Mesenteric fat pad (tissue), 1 donor: ENCODE data around the gene CCDC178. TPM values are rescaled to one million over a fixed set of nuclear protein-coding genes. Genes with fewer than 3 reads are reported as not detected.

Experiments used
- DNase-seq: peaks from one replicate; pipeline ENCODE4 v3.0.0-alpha.2; 2020; ENCODE audit warnings: low spot score
- total RNA-seq: library from RNA; stranded (reverse); fragmentation: NEBNext Ultra II Directional; extraction: Animal tissue kit (Norgen Biotek cat#: 25700); gene quantifications from one replicate; pipeline ENCODE4 v1.2.1, GENCODE V29; 2021
- donor health status: DM: yes; HTN: yes; CAD: no.

Gene CCDC178
- total RNA-seq, 1 donor from 2014 or later = 3.7 TPM

DNA sequence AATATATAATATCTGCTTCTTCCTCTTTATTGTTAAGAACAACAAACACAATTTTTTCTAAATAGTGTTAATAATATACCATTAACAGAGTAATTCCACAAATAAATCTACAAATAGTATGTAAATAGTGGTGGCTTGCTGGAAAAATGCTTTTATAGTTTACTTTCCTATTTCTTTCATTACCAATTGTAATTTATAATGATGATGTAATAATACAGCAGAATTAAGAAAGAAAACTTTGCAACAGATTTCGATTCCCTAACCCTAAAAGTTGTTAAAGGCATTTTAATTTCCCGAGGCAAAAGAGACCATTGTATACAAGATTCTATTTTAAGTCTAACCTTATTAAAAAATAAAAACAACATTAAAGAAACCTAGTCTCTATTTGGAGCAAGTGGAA is 307.9 kb downstream of the CCDC178 start:
- no peak for DNase-seq

DNA sequence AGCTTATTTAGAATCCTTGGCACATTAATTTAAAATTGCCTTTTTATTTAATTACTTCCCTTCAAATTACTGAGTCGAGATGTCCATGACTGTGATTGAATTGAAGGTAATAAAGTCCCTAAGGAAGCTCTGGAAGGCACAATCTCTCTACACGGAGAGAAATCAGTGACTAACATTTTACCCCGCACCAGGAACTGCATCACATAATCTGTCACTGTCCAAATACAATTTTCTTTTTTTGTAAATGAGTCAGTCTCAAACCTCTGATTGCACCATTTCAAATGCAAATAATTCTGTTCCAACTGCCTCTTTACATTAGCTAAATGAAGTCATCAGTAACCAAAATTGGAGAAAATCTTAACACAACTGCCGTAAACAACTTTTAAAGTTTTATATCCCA is 311.9 kb downstream of the CCDC178 start:
- no peak for DNase-seq

DNA sequence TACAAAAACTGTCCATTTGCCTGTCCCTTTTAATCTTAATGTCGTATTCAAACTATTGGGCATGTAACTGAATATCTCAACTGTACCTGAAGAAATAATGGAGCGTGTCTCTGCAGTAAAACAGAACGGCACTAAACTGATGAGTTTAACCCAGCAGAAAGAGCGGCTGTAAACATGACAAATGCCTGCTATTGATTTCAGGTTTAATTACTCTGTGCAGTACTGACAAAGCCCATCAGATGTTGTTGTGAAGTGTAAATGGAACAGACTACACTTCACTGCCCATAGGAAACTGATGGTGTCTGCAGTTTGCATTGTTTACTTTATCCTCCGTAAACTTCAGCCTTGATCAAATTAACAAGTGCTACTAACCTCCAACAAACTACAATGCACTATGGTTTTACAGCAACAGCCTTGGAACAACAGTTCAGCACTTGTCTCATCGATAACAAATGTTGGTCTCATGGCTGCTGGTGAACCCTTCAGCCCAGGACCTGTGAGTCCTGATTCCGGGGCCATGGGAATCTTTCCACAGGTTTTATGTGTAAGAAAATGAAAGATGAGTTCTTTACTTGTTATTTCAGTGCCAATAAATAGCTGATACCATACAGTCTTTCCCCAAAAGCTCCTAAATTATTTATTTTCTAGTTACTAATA is 316.5 kb downstream of the CCDC178 start:
- DNase-seq = no peak

DNA sequence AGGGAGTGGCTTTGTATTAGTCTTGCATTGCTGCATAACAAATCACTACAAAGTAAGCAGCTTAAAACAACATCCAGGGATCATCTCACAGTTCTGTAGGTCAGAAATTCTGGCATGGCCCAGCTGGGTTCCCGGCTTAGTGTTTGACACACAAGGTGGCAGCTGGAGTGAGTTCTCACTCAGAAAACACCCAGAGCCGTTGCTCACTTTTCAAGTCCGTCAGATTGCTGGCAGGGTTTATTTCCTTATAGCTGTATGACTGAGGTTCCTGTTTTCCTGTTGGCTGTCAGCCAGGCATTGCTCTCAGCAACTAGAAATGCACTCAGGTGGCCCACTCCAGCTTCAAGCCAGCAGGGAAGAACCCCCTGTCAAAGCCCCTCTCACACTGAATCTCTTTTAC is 324.1 kb downstream of the CCDC178 start:
- no peak for DNase-seq

DNA sequence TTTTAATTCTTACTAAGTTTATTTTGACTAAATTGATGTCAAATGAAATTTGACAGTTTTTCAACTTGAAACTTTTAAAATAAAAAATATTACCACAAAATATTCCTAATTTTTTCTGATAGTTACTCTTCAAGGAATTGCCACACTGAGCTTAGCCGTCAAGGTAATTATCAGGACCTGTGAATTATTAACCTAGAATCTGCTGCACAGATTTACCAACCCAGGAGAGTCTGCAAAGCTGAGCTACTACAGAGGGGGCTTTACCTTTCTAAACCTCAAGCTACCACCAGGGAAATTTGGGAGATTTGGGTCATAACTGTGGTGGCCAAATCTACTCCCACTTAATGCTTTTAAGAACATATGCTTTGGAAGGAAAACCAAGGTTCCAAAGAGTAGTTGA is 324.6 kb downstream of the CCDC178 start:
- no peak for DNase-seq

DNA sequence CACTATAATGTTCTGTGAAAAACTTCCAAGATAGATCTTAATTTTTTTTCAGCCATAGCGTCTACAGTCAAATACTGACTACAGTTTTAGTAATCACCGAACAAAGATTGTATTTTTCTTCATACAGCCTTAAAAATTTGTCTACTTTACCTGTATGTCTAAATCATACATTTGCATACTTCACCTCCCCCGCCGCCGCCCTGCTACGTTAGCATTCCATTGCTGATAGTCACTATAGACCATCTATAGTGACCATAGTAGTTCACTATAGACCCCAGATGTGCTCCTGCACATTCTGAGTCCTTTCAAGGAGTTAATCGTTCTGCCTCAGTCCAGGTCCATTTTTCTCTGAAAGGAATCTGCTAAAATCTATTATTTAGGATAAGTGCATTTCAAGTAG is 325.0 kb downstream of the CCDC178 start:
- DNase-seq = no peak

DNA sequence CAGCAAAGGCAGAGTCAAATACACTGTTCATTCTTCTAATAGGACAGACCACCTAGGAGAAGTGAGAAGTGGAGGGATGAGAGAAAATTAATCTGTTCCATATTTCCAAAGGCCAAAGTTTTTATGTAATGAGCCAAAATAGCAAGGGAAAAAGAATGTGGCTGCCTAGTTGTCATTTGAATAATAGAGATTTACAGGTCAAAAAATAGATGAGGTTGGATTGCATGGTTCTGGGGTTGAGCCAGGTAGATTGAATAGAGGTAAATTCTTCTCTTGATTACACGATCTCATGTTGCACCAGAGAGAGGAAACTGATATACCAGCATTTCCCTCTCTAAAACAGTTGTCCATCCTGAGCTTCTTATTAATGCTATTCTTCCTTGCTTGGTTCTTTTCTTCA is 325.8 kb downstream of the CCDC178 start:
- no peak for DNase-seq

DNA sequence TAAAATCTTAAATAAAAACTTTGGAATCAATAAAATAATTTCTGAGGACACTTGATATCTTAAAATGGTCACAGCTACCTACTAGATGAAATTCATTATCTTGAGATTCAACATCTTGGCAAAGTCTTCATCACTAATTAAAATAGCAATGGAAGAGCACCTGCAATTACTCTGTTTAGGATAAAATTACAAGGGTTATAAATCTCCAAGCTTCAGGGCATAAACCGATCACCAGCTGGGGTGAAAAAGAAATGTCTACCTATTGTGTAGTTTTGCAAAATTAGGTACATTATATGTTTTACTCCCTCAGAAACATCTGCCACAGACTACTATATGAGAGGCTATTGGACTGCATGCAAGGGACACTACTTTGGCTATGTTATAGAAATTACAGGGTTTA is 327.1 kb downstream of the CCDC178 start:
- no peak for DNase-seq

DNA sequence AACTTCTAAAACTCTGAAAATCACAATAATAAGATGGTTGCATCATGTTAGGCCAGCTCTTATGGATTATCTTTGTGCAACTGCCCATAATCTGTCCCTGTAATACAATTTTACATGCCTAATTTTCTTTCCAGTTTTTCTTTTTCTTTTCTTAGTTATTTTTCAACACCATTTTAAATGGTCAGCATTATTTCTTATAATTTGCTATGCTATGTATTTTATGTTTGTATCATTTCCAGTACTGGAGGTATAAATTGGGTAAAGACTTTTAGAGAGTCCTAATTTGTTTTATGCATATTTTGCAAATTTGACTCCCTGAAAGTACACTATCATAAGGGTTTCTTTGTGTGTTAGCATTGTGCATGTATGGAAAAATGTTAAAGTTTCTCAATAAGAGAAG is 333.0 kb downstream of the CCDC178 start:
- DNase-seq = no peak

DNA sequence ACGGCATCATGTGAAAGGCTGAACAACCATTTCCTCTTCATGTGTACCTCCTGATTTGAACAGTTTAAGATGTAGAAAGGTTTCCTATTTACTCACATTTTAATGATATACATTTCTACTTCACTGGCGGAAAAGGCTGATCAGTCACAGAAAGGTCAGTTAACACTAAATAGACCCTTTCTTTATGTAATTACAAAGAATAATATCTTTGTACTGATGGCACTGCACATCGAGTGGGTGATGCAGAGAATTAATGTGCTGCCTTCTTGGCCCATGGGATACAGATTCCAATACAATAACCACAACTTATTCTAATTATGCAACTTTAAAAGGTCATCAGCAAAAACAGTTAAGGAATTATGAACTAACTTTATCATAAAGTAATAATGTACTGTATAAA is 339.2 kb downstream of the CCDC178 start:
- DNase-seq = no peak

DNA sequence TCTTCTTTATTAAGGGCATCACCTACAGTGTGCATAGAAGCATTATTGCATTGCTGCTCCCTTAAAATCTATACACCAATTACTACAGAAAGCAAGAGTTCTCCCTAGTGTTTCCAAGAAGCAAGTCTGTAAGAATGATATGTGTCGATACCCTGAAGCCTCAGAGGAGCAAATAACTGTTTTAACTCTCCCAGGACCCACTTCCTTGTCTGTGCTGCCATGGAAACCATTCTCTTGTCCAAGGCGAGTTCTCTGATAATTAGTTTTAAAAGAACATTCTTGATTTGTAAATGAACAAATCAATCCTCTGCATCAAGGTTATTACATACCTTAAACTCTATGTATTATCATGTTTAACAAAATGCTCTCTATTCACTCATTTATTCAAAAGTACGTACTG is 340.9 kb downstream of the CCDC178 start:
- DNase-seq = no peak

DNA sequence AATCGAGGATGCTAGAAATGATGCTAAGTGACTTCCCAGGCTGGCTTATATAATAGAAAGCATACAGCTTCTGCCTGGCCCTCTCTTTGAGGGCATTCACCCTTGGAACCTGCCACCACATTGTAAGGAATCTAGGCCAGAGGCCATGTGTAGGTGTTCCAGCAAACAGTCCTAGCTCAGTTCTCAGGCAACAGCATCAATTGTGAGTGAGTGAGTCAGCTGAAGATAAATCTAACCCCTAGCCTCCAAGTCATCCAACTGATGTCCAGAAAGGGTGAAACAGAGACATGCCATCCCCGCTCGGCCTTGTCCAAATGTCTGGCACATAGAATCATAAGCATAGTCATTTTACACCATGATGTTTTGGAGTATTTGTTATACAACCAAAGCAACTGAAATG is 343.4 kb downstream of the CCDC178 start:
- no peak for DNase-seq

DNA sequence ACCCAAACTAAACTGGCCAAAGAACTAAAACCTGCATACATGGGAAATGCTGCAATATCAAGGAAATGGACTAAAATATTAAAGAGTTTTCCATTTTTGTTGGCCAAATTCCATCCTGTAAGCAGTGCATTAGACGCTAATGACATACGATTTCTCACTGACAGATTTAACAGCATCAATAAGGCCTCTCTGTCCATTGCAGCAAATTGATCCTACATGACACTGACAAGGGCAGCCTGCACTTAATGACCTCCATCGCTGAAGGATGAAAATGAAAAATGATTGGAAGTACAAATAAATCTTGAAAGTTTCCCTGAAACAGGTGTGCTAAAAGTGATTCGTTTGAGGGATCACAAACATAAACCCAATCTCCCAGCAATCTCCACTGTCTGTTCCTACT is 350.1 kb downstream of the CCDC178 start:
- no peak for DNase-seq

DNA sequence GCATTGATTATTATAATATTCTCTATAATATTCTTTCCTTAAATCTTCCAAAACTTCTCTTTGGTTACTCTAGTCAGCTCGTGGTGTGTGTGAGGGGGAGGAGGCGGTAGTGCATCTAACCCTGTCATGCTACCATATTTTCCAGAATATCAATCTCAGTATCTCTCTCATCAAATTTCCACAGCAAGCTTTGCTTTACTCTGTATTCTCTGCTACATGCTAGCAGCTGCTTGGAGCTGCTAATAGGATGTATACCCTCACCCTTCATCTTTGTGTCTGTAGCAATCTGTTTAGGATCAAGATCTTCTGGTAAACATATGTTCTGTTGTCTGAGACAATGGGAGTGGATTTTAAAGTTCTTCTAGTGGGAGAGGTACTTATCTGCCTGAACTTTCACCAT is 363.9 kb downstream of the CCDC178 start:
- no peak for DNase-seq

DNA sequence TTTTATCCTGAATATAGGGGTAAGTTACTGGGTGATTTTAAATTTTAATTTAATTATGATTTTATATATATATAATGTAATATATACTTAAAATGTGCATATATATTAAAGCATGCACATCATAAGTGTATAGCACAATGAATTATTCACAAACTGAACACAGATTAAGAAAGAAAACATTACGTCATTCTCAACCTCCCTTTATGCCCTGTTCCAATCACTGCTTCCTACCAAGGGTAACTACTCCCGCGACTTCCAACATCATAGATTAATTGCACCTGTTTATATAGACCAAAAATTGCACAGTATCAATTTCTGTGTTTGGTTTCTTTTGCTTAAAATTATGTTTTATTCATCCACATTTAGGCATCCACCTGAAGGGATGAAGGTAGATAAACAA is 366.4 kb downstream of the CCDC178 start:
- DNase-seq = no peak

DNA sequence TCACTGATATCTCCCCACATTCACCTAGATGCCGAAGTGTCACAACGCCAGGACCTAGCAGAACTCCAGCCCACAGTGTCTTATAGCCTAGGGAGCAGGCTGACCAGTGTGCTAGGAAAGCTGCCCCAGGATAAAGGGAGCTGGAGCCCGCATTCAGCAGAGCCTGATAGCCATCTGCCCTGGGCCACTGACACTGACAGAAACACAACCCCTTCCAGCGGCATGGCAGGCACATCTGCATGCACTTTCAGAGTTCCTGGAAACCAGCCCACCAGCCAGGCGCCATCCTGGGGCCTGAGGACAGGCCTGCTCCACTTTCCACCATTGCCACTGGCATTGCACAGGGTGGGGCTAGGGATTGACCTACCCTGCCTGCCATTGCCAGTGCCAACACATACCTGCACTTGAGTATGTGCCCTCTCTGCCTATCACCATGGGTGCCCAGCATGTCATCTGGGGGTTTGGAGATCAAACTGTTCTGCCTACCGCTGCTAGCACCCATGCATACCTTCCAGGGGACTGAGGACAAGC is 377.6 kb downstream of the CCDC178 start:
- DNase-seq = no peak

DNA sequence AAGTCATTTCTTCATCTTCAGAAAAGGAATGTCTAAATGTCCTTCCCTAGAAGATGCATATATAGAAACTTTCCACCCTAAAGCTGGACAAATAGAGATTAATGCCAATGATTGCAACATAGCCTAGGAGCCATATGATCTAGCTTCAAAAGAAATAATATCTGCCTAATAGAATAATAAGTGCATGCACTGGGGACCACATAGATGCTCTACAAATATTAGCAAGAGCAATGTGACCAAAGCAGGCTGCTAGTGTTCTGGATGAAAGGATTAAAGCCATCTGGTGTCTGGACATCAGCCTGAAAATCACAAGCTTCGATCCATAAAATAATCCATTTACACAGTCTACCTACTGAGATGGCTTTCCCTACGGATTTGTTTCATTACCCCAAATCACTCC is 387.6 kb downstream of the CCDC178 start:
- DNase-seq = no peak

DNA sequence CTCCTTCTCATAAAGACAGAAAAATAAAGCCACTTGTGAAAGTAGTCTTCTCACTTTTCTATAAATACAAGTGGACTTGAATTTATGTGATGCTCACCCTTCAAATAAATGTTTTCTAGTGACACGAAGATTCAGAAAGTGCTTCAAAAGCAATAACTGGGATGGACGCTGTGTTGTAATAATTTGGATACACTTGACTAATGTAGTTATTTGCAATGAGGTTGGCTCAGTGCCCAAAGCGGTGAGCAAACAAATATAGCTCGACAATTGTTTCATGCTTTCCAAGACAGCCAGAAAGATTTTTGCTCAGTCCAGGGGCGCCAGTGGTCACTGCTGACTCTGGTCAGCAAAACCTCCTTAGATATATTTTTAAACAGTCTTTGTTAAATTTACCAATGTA is 389.1 kb downstream of the CCDC178 start:
- no peak for DNase-seq

DNA sequence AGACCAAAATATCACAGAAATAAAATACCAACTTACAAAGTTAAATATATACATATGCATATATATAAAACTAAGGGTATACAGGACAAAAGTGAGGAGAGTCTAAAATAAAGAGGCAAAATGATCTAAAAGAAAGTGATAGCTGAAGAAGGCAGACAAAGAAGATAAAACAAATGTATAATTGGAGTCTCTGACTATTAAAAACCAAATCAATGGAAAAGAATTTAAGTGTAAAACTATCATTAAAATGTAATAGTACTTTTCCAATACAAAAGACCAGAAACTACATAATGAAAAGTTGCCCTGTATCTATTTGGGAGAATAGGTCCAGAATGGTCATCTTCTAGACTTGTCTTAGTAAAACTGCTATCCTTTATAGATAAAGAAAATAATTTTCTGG is 400.3 kb downstream of the CCDC178 start:
- DNase-seq = no peak

DNA sequence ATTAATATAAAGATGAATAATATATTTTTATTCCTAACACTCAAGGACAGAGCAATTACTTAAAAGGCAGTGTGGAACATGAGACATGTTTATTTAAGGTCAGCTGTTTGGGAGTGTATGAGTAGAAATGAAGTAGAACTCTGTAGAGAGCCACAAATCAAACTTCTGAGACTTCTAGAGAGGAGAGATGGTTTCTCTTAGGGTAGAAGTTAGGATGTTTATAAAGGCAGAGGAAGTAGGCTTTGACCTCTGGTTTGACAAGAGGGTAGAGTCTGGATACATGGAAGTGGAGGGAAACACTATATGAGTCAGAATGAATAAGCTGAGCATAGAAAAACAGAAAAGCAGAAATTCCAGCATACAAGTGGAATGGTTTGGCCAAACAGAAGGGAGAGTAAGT is 405.6 kb downstream of the CCDC178 start:
- no peak for DNase-seq

DNA sequence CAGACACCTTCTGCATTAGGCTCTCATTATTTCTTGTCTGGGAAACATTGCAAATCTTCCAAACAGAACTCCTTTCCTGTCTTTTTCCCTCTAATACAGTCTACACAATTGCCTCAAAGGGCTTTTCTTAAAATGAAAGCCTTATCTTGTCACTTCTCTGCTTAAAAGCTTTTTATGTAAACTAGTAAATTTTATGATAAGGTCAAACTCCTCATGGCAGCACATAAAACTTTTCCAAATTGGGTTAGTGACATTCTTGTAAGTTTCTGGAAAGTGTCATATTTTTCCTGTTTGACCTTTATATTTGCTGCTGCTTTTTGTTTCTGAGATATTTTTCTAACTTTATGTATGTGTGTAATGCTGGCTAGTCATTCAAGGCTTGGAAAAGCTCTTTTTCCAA is 406.3 kb downstream of the CCDC178 start:
- DNase-seq = no peak

DNA sequence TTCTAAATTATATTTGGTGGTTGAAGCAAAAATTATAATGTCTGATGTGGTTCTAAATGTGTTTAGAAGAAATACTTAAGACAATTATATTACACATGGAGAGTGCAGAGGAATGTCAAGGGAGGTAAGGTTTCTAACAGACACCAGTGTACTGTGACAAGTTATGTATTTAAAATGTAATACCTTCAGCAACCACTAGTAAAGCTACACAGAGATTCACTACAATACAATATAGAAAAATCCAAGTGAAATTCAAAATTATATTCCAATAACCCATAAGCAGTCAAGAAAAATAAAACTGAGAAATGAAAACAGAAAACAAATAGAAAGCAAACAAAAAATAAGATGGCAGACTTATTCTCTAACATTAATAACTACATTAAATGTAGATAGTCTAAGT is 418.2 kb downstream of the CCDC178 start:
- no peak for DNase-seq

DNA sequence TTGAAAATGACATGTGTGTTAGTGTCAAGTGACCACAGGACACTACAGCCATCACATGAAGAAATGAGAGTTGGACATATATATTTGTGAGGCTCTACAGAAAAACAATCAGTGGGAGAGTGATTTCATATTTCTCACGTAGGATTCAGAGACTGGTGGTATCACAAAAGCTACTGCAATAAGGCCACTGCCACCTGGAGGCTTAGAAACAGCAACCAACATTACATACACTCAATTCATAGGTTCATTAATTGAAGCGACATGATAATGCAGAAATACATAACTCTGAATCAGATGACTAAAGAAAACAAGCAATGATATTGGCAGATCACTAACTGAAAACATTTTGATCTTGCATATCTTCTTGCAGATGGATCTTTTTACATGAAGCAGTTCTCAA is 419.6 kb downstream of the CCDC178 start:
- DNase-seq = no peak
